IMR-90 (cell line): ENCODE results near the gene CLDN8. TPM values are rescaled to one million over a fixed set of nuclear protein-coding genes. Genes with fewer than 3 reads are reported as not detected.

ENCODE experiments used
- ATAC-seq: fragments of 200-7000 bp; cut with Tn5 transposase; 2 replicates; pipeline ENCODE4 v1.9.1; 2020; ENCODE audit warnings: low read depth, mild to moderate bottlenecking, moderate library complexity
- BruUV-seq: library from RNA; stranded (reverse); fragments of 400-500 nt; replicated peaks from 2 replicates; lab custom pipeline; 2021; lab: Mats Ljungman, UMichigan
- CTCF ChIA-PET: fragments of 300-600 bp; formaldehyde crosslinking; extraction: SDS; loops from one replicate; lab custom pipeline; 2021; ENCODE audit warnings: antibody characterized with exemption; lab: Yijun Ruan, JAX
- POLR2A ChIA-PET: fragments of 300-600 bp; sonication (Branson Sonifier 250); formaldehyde crosslinking; loops from one replicate; lab custom pipeline; 2022; ENCODE audit warnings: antibody characterized with exemption; ENCODE audit not compliant: unreplicated experiment; lab: Charles Lee
- DNase-seq: peaks from one replicate; pipeline ENCODE4 v3.0.0; 2013
- H2AFZ ChIP-seq: replicated peaks from 2 replicates; pipeline ENCODE3; 2013; ENCODE audit warnings: low read length, mild to moderate bottlenecking; ENCODE audit not compliant: poor library complexity
- H2AK5ac ChIP-seq: 2 replicates; pipeline ENCODE4 v1.6.1; 2013; ENCODE audit warnings: low read depth, low read length, inconsistent platforms
- H2AK9ac ChIP-seq: replicated peaks from 2 replicates; pipeline ENCODE3; 2013; ENCODE audit warnings: mild to moderate bottlenecking, low read depth, low read length, moderate library complexity; ENCODE audit not compliant: poor library complexity
- H2BK120ac ChIP-seq: 2 replicates; pipeline ENCODE4 v1.6.1; 2013; ENCODE audit warnings: low read depth, low read length, inconsistent platforms
- H2BK15ac ChIP-seq: 3 replicates; pipeline ENCODE4 v1.6.1; 2013; ENCODE audit warnings: low read depth, low read length, inconsistent platforms
- H2BK20ac ChIP-seq: 2 replicates; pipeline ENCODE4 v1.6.1; 2013; ENCODE audit warnings: low read depth, mild to moderate bottlenecking, inconsistent platforms, low read length, moderate library complexity
- H2BK5ac ChIP-seq: 2 replicates; pipeline ENCODE4 v1.6.1; 2013; ENCODE audit warnings: mild to moderate bottlenecking, low read depth, low read length, inconsistent platforms; ENCODE audit not compliant: poor library complexity, severe bottlenecking
- H3K14ac ChIP-seq: replicated peaks from 2 replicates; pipeline ENCODE4 v1.6.1; 2013; ENCODE audit warnings: low read depth, low read length, inconsistent platforms
- H3K18ac ChIP-seq: 2 replicates; pipeline ENCODE4 v1.6.1; 2013; ENCODE audit warnings: low read depth, low read length, control low read depth
- H3K23ac ChIP-seq: 2 replicates; pipeline ENCODE4 v1.6.1; 2013; ENCODE audit warnings: low read depth, low read length, inconsistent platforms
- H3K27ac ChIP-seq: 2 replicates; pipeline ENCODE4 v1.5.1; 2013; ENCODE audit warnings: mild to moderate bottlenecking, control low read depth, low read length; ENCODE audit not compliant: insufficient read depth
- H3K27me3 ChIP-seq: 2 replicates; pipeline ENCODE4 v1.6.1; 2013; ENCODE audit warnings: low read length; ENCODE audit not compliant: control insufficient read depth, insufficient read depth
- H3K36me3 ChIP-seq: 2 replicates; pipeline ENCODE4 v1.6.1; 2013; ENCODE audit warnings: low read length, mixed read lengths; ENCODE audit not compliant: control insufficient read depth, insufficient read depth
- H3K4ac ChIP-seq: 2 replicates; pipeline ENCODE4 v1.6.1; 2013; ENCODE audit warnings: low read depth, low read length, inconsistent platforms
- H3K4me1 ChIP-seq: 2 replicates; pipeline ENCODE4 v1.6.1; 2013; ENCODE audit warnings: low read length, mixed read lengths; ENCODE audit not compliant: control insufficient read depth, insufficient read depth
- H3K4me2 ChIP-seq: 2 replicates; pipeline ENCODE4 v1.6.1; 2013; ENCODE audit warnings: low read depth, mild to moderate bottlenecking, control low read depth, low read length, moderate library complexity
- H3K4me3 ChIP-seq: 2 replicates; pipeline ENCODE4 v1.5.1; 2013; ENCODE audit warnings: low read depth, mild to moderate bottlenecking, control low read depth, low read length, moderate library complexity; ENCODE audit not compliant: insufficient read depth
- H3K56ac ChIP-seq: 2 replicates; pipeline ENCODE4 v1.6.1; 2013; ENCODE audit warnings: low read length, inconsistent platforms; ENCODE audit not compliant: insufficient read depth; ENCODE audit errors: extremely low read depth
- H3K79me1 ChIP-seq, 2 experiments: 2 replicates each; pipeline ENCODE4 v1.6.1; 2013; ENCODE audit warnings: low read length in 2 of 2, inconsistent platforms in 1 of 2, low read depth in 1 of 2
- H3K9ac ChIP-seq: 2 replicates; pipeline ENCODE4 v1.6.1; 2013; ENCODE audit warnings: low read depth, low read length, control low read depth
- H3K9me1 ChIP-seq: 2 replicates; pipeline ENCODE4 v1.6.1; 2013; ENCODE audit warnings: low read length, inconsistent platforms; ENCODE audit not compliant: insufficient read depth
- H3K9me3 ChIP-seq: 2 replicates; pipeline ENCODE4 v1.6.1; 2013; ENCODE audit warnings: low read length; ENCODE audit not compliant: control insufficient read depth, insufficient read depth
- H4K20me1 ChIP-seq: 2 replicates; pipeline ENCODE4 v1.6.1; 2013; ENCODE audit warnings: low read length, inconsistent platforms; ENCODE audit not compliant: insufficient read depth
- H4K5ac ChIP-seq: 2 replicates; pipeline ENCODE4 v1.6.1; 2013; ENCODE audit warnings: mild to moderate bottlenecking, low read depth, low read length, control low read depth
- H4K8ac ChIP-seq, 2 experiments: 2 replicates each; pipeline ENCODE4 v1.6.1; 2013; ENCODE audit warnings: low read depth in 2 of 2, low read length in 2 of 2, control low read depth in 1 of 2, inconsistent platforms in 1 of 2
- H4K91ac ChIP-seq: 2 replicates; pipeline ENCODE4 v1.6.1; 2013; ENCODE audit warnings: low read depth, low read length, inconsistent platforms; ENCODE audit not compliant: insufficient read depth
- BHLHE40 ChIP-seq: fragments of 150-350 bp; IDR thresholded peaks from 2 replicates; pipeline ENCODE4 v1.6.1; 2016; ENCODE audit warnings: mild to moderate bottlenecking, low read depth, low read length
- CEBPB ChIP-seq: IDR thresholded peaks from 2 replicates; pipeline ENCODE4 v1.6.1; 2012; ENCODE audit warnings: low read depth, low read length, improper control_type of control experiment
- CHD1 ChIP-seq: IDR thresholded peaks from 2 replicates; pipeline ENCODE4 v1.6.1; 2012; ENCODE audit warnings: low read depth, low read length, improper control_type of control experiment
- CTCF ChIP-seq: conservative IDR thresholded peaks from 2 replicates; pipeline ENCODE4 v1.5.1; 2012; ENCODE audit warnings: mild to moderate bottlenecking, low read depth, low read length, improper control_type of control experiment
- ELK1 ChIP-seq: fragments of 150-350 bp; IDR thresholded peaks from 2 replicates; pipeline ENCODE4 v1.6.1; 2016; ENCODE audit warnings: low read depth, mild to moderate bottlenecking, low read length, moderate library complexity, borderline replicate concordance
- FOS ChIP-seq: fragments of 150-350 bp; IDR thresholded peaks from 2 replicates; pipeline ENCODE4 v1.6.1; 2016; ENCODE audit warnings: low read depth, low read length
- MAFK ChIP-seq: IDR thresholded peaks from 2 replicates; pipeline ENCODE4 v1.6.1; 2012; ENCODE audit warnings: low read depth, low read length, improper control_type of control experiment
- MAZ ChIP-seq: IDR thresholded peaks from 2 replicates; pipeline ENCODE4 v1.6.1; 2012; ENCODE audit warnings: low read depth, mild to moderate bottlenecking, low read length, improper control_type of control experiment, moderate library complexity, borderline replicate concordance
- MXI1 ChIP-seq: IDR thresholded peaks from 2 replicates; pipeline ENCODE4 v1.6.1; 2012; ENCODE audit warnings: low read depth, mild to moderate bottlenecking, low read length, moderate library complexity, borderline replicate concordance
- NFE2L2 ChIP-seq: fragments of 150-350 bp; IDR thresholded peaks from 2 replicates; pipeline ENCODE4 v1.6.1; 2016; ENCODE audit warnings: low read depth, mild to moderate bottlenecking, low read length
- POLR2A ChIP-seq: IDR thresholded peaks from 2 replicates; pipeline ENCODE4 v1.6.1; 2012; ENCODE audit warnings: mild to moderate bottlenecking, low read depth, low read length
- RAD21 ChIP-seq: IDR thresholded peaks from 2 replicates; pipeline ENCODE4 v1.6.1; 2012; ENCODE audit warnings: low read length, improper control_type of control experiment
- RCOR1 ChIP-seq: IDR thresholded peaks from 2 replicates; pipeline ENCODE4 v1.6.1; 2012; ENCODE audit warnings: mild to moderate bottlenecking, low read length, improper control_type of control experiment; ENCODE audit not compliant: insufficient replicate concordance
- RFX5 ChIP-seq: IDR thresholded peaks from 2 replicates; pipeline ENCODE4 v1.8.0; 2012; ENCODE audit warnings: low read depth, mild to moderate bottlenecking, low read length, moderate library complexity
- SMC3 ChIP-seq: fragments of 150-350 bp; IDR thresholded peaks from 2 replicates; pipeline ENCODE4 v1.6.1; 2016; ENCODE audit warnings: low read depth, mild to moderate bottlenecking, antibody characterized with exemption, low read length, moderate library complexity
- USF2 ChIP-seq: fragments of 150-350 bp; IDR thresholded peaks from 2 replicates; pipeline ENCODE4 v1.6.1; 2017; ENCODE audit warnings: mild to moderate bottlenecking, antibody characterized with exemption, low read length, low read depth
- WGBS, 2 experiments: methylation state at CpG; one replicate each; pipeline versions ENCODE4 v1.1.5 to v1.1.7; 2013; ENCODE audit warnings: missing lambda C conversion rate in 2 of 2; ENCODE audit not compliant: insufficient read length in 1 of 2; ENCODE audit errors: extremely low coverage in 2 of 2; 5-methylcytosine and 5-hydroxymethylcytosine counted together
- dilution Hi-C: fragments of 300-500 bp; cut with HindIII; formaldehyde crosslinking; loops from one replicate; pipeline ENCODE4 v1.14.3; 2018; ENCODE audit warnings: low sequenced_read_pairs; ENCODE audit not compliant: unreplicated experiment
- in situ Hi-C: fragments of 300-500 bp; cut with MboI; formaldehyde crosslinking; loops from 3 replicates; pipeline ENCODE4 v1.14.3; 2019; ENCODE audit warnings: low sequenced_read_pairs, inconsistent platforms, mixed read lengths
- intact Hi-C: fragments of 100-400 bp; cut with micrococcal nuclease; formaldehyde crosslinking; loops from 2 replicates; pipeline ENCODE4 v1.10.0; 2022
- polyA plus RNA-seq, 3 experiments: library from polyadenylated mRNA; depleted of rRNA; stranded (reverse); fragments of >200 nt; gene quantifications; 2 replicates each; pipeline ENCODE4 v1.2.3, GENCODE V29; 2012; ENCODE audit warnings: low replicate concordance in 1 of 3
- total RNA-seq: library from RNA; depleted of rRNA; stranded (reverse); fragments of >200 nt; gene quantifications from 2 replicates; pipeline ENCODE4 v1.2.3, GENCODE V29; 2012

CLDN8 gene
- total and polyA plus RNA-seq, 2 of the 4 experiments (the other 2 are of a cell fraction) = not detected

- Histone ChIP-seq H4K8ac (no peak overlapping the region), H3K4ac (no peak overlapping the region), H3K9me3 (peaks cover 13% of the 10 kb centered on the region), H3K36me3 (no peaks in the 10 kb centered on the region), H3K9ac (no peak overlapping the region), H2BK15ac (no peak overlapping the region), H3K56ac (no peak overlapping the region), H3K27me3 (no peaks in the 10 kb centered on the region), H2AFZ (no peak overlapping the region), H3K23ac (no peak overlapping the region), H4K20me1 (no peaks in the 10 kb centered on the region), H3K79me1 (no peaks in the 10 kb centered on the region), H2BK5ac (no peak overlapping the region), H4K5ac (no peak overlapping the region), H3K4me2 (no peak overlapping the region), H2BK20ac (no peak overlapping the region), H2BK120ac (no peak overlapping the region), H3K9me1 (no peaks in the 10 kb centered on the region), H2AK9ac (no peak overlapping the region), H3K4me1 (no peaks in the 10 kb centered on the region), H2AK5ac (no peak overlapping the region), H3K18ac (no peak overlapping the region), H4K91ac (no peak overlapping the region), H3K14ac (no peak overlapping the region), H3K27ac (no peak overlapping the region), H3K4me3 (no peak overlapping the region)
- no peak for ATAC-seq
- ChIA-PET POLR2A (no interaction called here), CTCF (no interaction called here)
- no TSS peak for BruUV-seq
- DNase-seq = no peak
- in situ Hi-C loops = no loop called here
- WGBS, 2 experiments = no CpG with 5 or more reads among the region's 1 CpG
- dilution Hi-C loops = no loop called here
- intact Hi-C loops = no loop called here
- TF ChIP-seq CHD1 (no peak), RCOR1 (no peak), RFX5 (no peak), MXI1 (no peak), MAFK (peak; percentile 57; the same call in 1 of the 2 replicates), MAZ (no peak), BHLHE40 (no peak), CEBPB (no peak), POLR2A (no peak), ELK1 (no peak), NFE2L2 (peak; percentile 75), RAD21 (no peak), USF2 (no peak), FOS (no peak), SMC3 (no peak), CTCF (no peak)
These were observed 8.7 kb downstream of the CLDN8 start for GRCh38 chr21:30207252-30207579.
